PC-3 (cell line): ENCODE measurements around the gene POLR1C. TPM values are rescaled to one million over a fixed set of nuclear protein-coding genes. Genes with fewer than 3 reads are reported as not detected.

Source experiments
- ATAC-seq: fragments of 200-7000 bp; cut with Tn5 transposase; 2 replicates; pipeline ENCODE4 v1.9.1; 2020; ENCODE audit warnings: mild to moderate bottlenecking, moderate library complexity
- BruUV-seq: library from RNA; stranded (reverse); fragments of 400-500 nt; replicated peaks from 2 replicates; lab custom pipeline; 2021; lab: Mats Ljungman, UMichigan
- CTCF ChIA-PET: fragments of 300-600 bp; sonication (Branson Sonifier 250); formaldehyde crosslinking; loops from one replicate; lab custom pipeline; 2022; ENCODE audit warnings: antibody characterized with exemption; lab: Charles Lee
- POLR2A ChIA-PET: fragments of 300-600 bp; sonication (Branson Sonifier 250); formaldehyde crosslinking; loops from one replicate; lab custom pipeline; 2022; ENCODE audit warnings: antibody characterized with exemption; ENCODE audit not compliant: unreplicated experiment; lab: Charles Lee
- DNase-seq: peaks from one replicate; pipeline ENCODE4 v3.0.0-alpha.2; 2015
- H2AFZ ChIP-seq: fragments of 300-600 bp; sonication (generic); 2 replicates; pipeline ENCODE4 v1.6.0; 2016; ENCODE audit warnings: antibody characterized with exemption, low read length
- H3F3A ChIP-seq: fragments of 300-600 bp; sonication (generic); one replicate; pipeline ENCODE4 v1.6.0; 2017; ENCODE audit warnings: antibody characterized with exemption, low read length, control low read depth, mild to moderate bottlenecking; ENCODE audit not compliant: unreplicated experiment
- H3K27ac ChIP-seq: fragments of 300-600 bp; sonication (generic); 2 replicates; pipeline ENCODE4 v1.5.1; 2016; ENCODE audit warnings: mild to moderate bottlenecking, low read length
- H3K27me3 ChIP-seq: fragments of 300-600 bp; sonication (generic); 2 replicates; pipeline ENCODE4 v1.6.1; 2016; ENCODE audit warnings: low read length, mixed read lengths
- H3K36me3 ChIP-seq: fragments of 300-600 bp; sonication (generic); 2 replicates; pipeline ENCODE4 v1.6.1; 2016; ENCODE audit warnings: low read depth, mixed run types, low read length, mixed read lengths
- H3K4me1 ChIP-seq: fragments of 300-600 bp; sonication (generic); 2 replicates; pipeline ENCODE4 v1.5.1; 2016; ENCODE audit warnings: low read length; ENCODE audit not compliant: insufficient read depth
- H3K4me2 ChIP-seq: fragments of 300-600 bp; sonication (generic); 2 replicates; pipeline ENCODE4 v1.6.0; 2016; ENCODE audit warnings: low read length
- H3K4me3 ChIP-seq: fragments of 300-600 bp; sonication (generic); 2 replicates; pipeline ENCODE4 v1.5.1; 2016; ENCODE audit warnings: mild to moderate bottlenecking, low read length, mixed read lengths
- H3K79me2 ChIP-seq: fragments of 300-600 bp; sonication (generic); 2 replicates; pipeline ENCODE4 v1.6.1; 2017; ENCODE audit warnings: low read length, mixed read lengths
- H3K9ac ChIP-seq: fragments of 300-600 bp; sonication (generic); 2 replicates; pipeline ENCODE4 v1.6.0; 2016; ENCODE audit warnings: mild to moderate bottlenecking, low read length
- H3K9me2 ChIP-seq: fragments of 300-600 bp; sonication (generic); replicated peaks from 2 replicates; pipeline ENCODE4 v1.6.1; 2016; ENCODE audit warnings: mixed run types, low read length, mixed read lengths
- H3K9me3 ChIP-seq: fragments of 300-600 bp; sonication (generic); 2 replicates; pipeline ENCODE4 v1.6.1; 2016; ENCODE audit warnings: low read length, mixed read lengths
- H4K20me1 ChIP-seq: fragments of 300-600 bp; sonication (generic); 2 replicates; pipeline ENCODE4 v1.6.1; 2016; ENCODE audit warnings: low read length, mixed read lengths
- EZH2 ChIP-seq: fragments of 300-600 bp; sonication (generic); IDR thresholded peaks from one replicate; pipeline ENCODE4 v1.6.1; 2017; ENCODE audit warnings: antibody characterized with exemption, mild to moderate bottlenecking, low read length; ENCODE audit not compliant: unreplicated experiment
- EZH2phosphoT487 ChIP-seq: fragments of 300-600 bp; sonication (generic); IDR thresholded peaks from 2 replicates; pipeline ENCODE4 v1.6.1; 2018; ENCODE audit warnings: mild to moderate bottlenecking, antibody characterized with exemption, low read length, borderline replicate concordance
- intact Hi-C: fragments of 100-400 bp; cut with micrococcal nuclease; formaldehyde crosslinking; loops from 2 replicates; pipeline ENCODE4 v1.9.0; 2023
- total RNA-seq: library from RNA; depleted of rRNA; stranded (reverse); fragments of >200 nt; gene quantifications from 2 replicates; pipeline ENCODE4 v1.2.3, GENCODE V29; 2014
- TF ChIP-seq, protein P1 (sequence below): fragments of 300-600 bp; sonication (generic); conservative IDR thresholded peaks from 2 replicates; pipeline ENCODE4 v1.5.1; 2017; ENCODE audit warnings: antibody characterized with exemption, low read depth, mild to moderate bottlenecking, low read length

POLR1C gene
- total RNA-seq, 1 experiment from 2014 or later, result 61.4 TPM

- Histone ChIP-seq H4K20me1 (0 out of 2 replicates have a peak, but pooled peaks cover 7% of the 10 kb centered on the region), H3K4me3 (no peak overlapping the region)
- ATAC-seq, result peak; percentile 71
Observed at GRCh38 chr6:43495409-43495941, 21.4 kb upstream of the POLR1C start.

GRCh38 chr6:43496370-43497128 lies 20.3 kb upstream of the POLR1C start:
- POLR2A ChIA-PET, result no interaction called here
- H3K79me2 ChIP-seq, result peaks cover 34% of the 10 kb centered on the region
- no peak overlapping the region for H2AFZ ChIP-seq
- H4K20me1 ChIP-seq, result 0 out of 2 replicates have a peak, but pooled peaks cover 7% of the 10 kb centered on the region
- H3F3A ChIP-seq, result no peaks in the 10 kb centered on the region
- H3K9ac ChIP-seq, result no peak overlapping the region
- H3K36me3 ChIP-seq, result peaks cover 7% of the 10 kb centered on the region
- ATAC-seq, result peak; percentile 33; the same call in 1 of the 2 replicates
- no peaks in the 10 kb centered on the region for H3K27me3 ChIP-seq
- no peak for DNase-seq
- intact Hi-C loops, result no loop called here
- CTCF ChIA-PET, result no interaction called here
- H3K27ac ChIP-seq, result no peak overlapping the region
- no peak overlapping the region for H3K4me3 ChIP-seq
- H3K9me3 ChIP-seq, result no peaks in the 10 kb centered on the region
- no peak overlapping the region for H3K4me2 ChIP-seq
- peaks cover 4% of the 10 kb centered on the region; the same call in 1 of the 2 replicates for H3K4me1 ChIP-seq
- no peak for TF ChIP-seq EZH2phosphoT487
- TF ChIP-seq, protein P1, sequence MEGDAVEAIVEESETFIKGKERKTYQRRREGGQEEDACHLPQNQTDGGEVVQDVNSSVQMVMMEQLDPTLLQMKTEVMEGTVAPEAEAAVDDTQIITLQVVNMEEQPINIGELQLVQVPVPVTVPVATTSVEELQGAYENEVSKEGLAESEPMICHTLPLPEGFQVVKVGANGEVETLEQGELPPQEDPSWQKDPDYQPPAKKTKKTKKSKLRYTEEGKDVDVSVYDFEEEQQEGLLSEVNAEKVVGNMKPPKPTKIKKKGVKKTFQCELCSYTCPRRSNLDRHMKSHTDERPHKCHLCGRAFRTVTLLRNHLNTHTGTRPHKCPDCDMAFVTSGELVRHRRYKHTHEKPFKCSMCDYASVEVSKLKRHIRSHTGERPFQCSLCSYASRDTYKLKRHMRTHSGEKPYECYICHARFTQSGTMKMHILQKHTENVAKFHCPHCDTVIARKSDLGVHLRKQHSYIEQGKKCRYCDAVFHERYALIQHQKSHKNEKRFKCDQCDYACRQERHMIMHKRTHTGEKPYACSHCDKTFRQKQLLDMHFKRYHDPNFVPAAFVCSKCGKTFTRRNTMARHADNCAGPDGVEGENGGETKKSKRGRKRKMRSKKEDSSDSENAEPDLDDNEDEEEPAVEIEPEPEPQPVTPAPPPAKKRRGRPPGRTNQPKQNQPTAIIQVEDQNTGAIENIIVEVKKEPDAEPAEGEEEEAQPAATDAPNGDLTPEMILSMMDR, result peak; percentile 53
- no TSS peak for BruUV-seq
- H3K9me2 ChIP-seq, result no peaks in the 10 kb centered on the region

More at GRCh38 chr6:43495409-43495941, 21.4 kb upstream of the POLR1C start:
- Histone ChIP-seq H3K79me2 (peaks cover 34% of the 10 kb centered on the region), H2AFZ (no peak overlapping the region), H3K27ac (no peak overlapping the region), H3K36me3 (peaks cover 7% of the 10 kb centered on the region), H3K9ac (no peak overlapping the region), H3K4me2 (no peak overlapping the region), H3F3A (no peaks in the 10 kb centered on the region), H3K4me1 (peaks cover 4% of the 10 kb centered on the region; the same call in 1 of the 2 replicates), H3K27me3 (no peaks in the 10 kb centered on the region), H3K9me2 (no peaks in the 10 kb centered on the region), H3K9me3 (no peaks in the 10 kb centered on the region)
- ChIA-PET CTCF (no interaction called here), POLR2A (no interaction called here)
- BruUV-seq, result no TSS peak
- TF ChIP-seq, protein P1, result peak; percentile 58
- TF ChIP-seq EZH2phosphoT487, result no peak
- TF ChIP-seq EZH2, result no peak
- intact Hi-C loops, result no loop called here
- peak; percentile 41 for DNase-seq

DNA sequence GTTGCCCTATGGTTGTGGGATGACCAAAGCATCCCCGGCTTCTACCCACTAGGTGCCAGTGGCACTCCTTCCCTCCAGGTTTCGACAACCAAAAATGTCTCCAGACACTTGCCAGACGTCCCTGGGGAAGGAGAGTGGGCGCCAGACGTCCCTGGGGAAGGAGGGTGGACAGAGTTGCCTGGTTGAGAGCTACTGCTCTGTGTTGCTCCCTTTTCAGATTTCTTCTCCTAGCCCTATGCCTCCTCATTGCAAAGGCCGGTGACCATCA lies 19.8 kb upstream of the POLR1C start:
- peaks cover 7% of the 10 kb centered on the region for H3K36me3 ChIP-seq
- no peak overlapping the region for H3K9ac ChIP-seq
- ChIA-PET POLR2A (no interaction called here), CTCF (no interaction called here)
- H3K9me2 ChIP-seq, result no peaks in the 10 kb centered on the region
- H3K4me3 ChIP-seq, result no peak overlapping the region
- peaks cover 4% of the 10 kb centered on the region; the same call in 1 of the 2 replicates for H3K4me1 ChIP-seq
- intact Hi-C loops, result no loop called here
- 0 out of 2 replicates have a peak, but pooled peaks cover 7% of the 10 kb centered on the region for H4K20me1 ChIP-seq
- H2AFZ ChIP-seq, result no peak overlapping the region
- DNase-seq (no peak), ATAC-seq (no peak)
- H3K9me3 ChIP-seq, result no peaks in the 10 kb centered on the region
- BruUV-seq, result no TSS peak
- no peaks in the 10 kb centered on the region for H3K27me3 ChIP-seq
- H3K27ac ChIP-seq, result no peak overlapping the region
- no peak overlapping the region for H3K4me2 ChIP-seq
- H3K79me2 ChIP-seq, result peaks cover 29% of the 10 kb centered on the region
- H3F3A ChIP-seq, result no peaks in the 10 kb centered on the region
- TF ChIP-seq EZH2phosphoT487 (no peak), EZH2 (no peak)
- TF ChIP-seq, protein P1, result no peak
